Ishikawa (cell line): ENCODE results near the gene ACAA2.

ENCODE experiments used
- CEBPB ChIP-seq: IDR thresholded peaks from 2 replicates; pipeline ENCODE4 v1.6.1; 2012
- EGR1 ChIP-seq: IDR thresholded peaks from 2 replicates; pipeline ENCODE4 v1.6.1; 2012
- EP300 ChIP-seq: IDR thresholded peaks from 2 replicates; pipeline ENCODE4 v1.6.1; 2012; ENCODE audit warnings: borderline replicate concordance
- MAX ChIP-seq: IDR thresholded peaks from 2 replicates; pipeline ENCODE4 v1.6.1; 2012
- RAD21 ChIP-seq: IDR thresholded peaks from 2 replicates; pipeline ENCODE4 v1.6.1; 2012; ENCODE audit warnings: low read depth
- REST ChIP-seq: IDR thresholded peaks from 2 replicates; pipeline ENCODE4 v1.6.1; 2012; ENCODE audit warnings: low read depth, mild to moderate bottlenecking
- TAF1 ChIP-seq: IDR thresholded peaks from 2 replicates; pipeline ENCODE4 v1.6.1; 2012; ENCODE audit warnings: low read depth, mild to moderate bottlenecking
- TCF12 ChIP-seq: IDR thresholded peaks from 2 replicates; pipeline ENCODE4 v1.6.1; 2012; ENCODE audit warnings: low read depth
- YY1 ChIP-seq: IDR thresholded peaks from 2 replicates; pipeline ENCODE4 v1.6.1; 2012; ENCODE audit warnings: low read depth

DNA sequence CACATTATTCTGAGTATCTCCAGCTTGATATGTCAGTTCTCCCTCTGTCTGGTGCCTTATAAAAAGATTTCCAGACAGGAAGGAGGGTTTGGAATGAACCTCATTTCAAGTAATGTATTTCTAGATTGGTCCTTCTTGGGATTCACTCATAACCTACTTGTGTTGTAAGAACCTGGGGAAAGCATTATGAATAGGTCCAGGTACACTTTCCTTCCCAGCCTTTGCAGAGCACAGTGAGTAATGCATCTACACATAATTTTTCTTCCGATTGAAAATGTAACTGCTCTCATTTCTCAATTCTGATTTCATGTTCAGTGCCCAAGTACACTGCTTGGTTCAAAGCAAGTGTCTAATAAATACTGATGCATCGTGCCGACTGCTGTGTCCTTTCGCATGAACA, 25.0 kb upstream of the ACAA2 start:
- no peak for TF ChIP-seq YY1
- no peak for TF ChIP-seq EP300
- TF ChIP-seq RAD21 = no peak
- no peak for TF ChIP-seq CEBPB
- TF ChIP-seq REST = no peak
- no peak for TF ChIP-seq MAX
- no peak for TF ChIP-seq TAF1
- no peak for TF ChIP-seq EGR1
- TF ChIP-seq TCF12 = no peak
